ENCODE measurements around the gene TINCR.

TINCR gene

DNA sequence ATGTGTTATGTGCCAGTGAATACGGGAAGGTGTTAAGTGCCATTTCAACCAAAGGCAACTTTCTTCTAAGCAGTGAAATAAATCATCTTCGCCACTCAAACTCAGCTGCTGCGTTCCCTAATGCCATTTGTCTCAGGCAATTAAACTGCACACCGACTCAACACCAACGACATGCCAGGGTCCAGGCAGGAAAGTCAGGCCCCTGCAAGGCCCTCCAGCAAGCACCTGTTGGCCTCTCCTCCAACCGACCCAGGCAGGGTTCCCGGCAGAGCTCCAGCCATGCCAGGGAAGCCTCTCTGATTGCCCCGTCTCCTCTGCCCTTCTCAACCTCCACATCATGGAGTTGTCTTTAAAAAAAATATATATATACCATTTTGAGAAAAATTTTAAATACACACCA is 33.0 kb upstream of the TINCR start:
- no peak overlapping the region for H3K4me3 ChIP-seq (ENCODE audit: low read length)
- no peaks in the 10 kb centered on the region for H3K4me1 ChIP-seq (ENCODE audit: control insufficient read depth, low read depth, low read length)
- no peaks in the 10 kb centered on the region for H3K27me3 ChIP-seq (ENCODE audit: control insufficient read depth, insufficient read depth, low read length)
- no peaks in the 10 kb centered on the region for H3K9me3 ChIP-seq (ENCODE audit: control insufficient read depth, low read depth, low read length)
- H3K9ac ChIP-seq (ENCODE audit: low read length) = no peak overlapping the region
- H3K27ac ChIP-seq (ENCODE audit: low read length) = no peak overlapping the region
- peaks cover 87% of the 10 kb centered on the region for H3K36me3 ChIP-seq (ENCODE audit: control insufficient read depth, low read depth, low read length)

GRCh38 chr19:5595745-5596144 is 28.0 kb upstream of the TINCR start:
- Histone ChIP-seq H3K9me3 (ENCODE audit: control insufficient read depth, low read depth, low read length) (no peaks in the 10 kb centered on the region), H3K27ac (ENCODE audit: low read length) (no peak overlapping the region), H3K36me3 (ENCODE audit: control insufficient read depth, low read depth, low read length) (peaks cover 98% of the 10 kb centered on the region), H3K9ac (ENCODE audit: low read length) (no peak overlapping the region), H3K4me3 (ENCODE audit: low read length) (no peak overlapping the region), H3K27me3 (ENCODE audit: control insufficient read depth, insufficient read depth, low read length) (no peaks in the 10 kb centered on the region), H3K4me1 (ENCODE audit: control insufficient read depth, low read depth, low read length) (no peaks in the 10 kb centered on the region)

- Histone ChIP-seq H3K4me3 (ENCODE audit: low read length) (no peak overlapping the region), H3K27ac (ENCODE audit: low read length) (no peak overlapping the region), H3K9me3 (ENCODE audit: control insufficient read depth, low read depth, low read length) (no peaks in the 10 kb centered on the region), H3K27me3 (ENCODE audit: control insufficient read depth, insufficient read depth, low read length) (no peaks in the 10 kb centered on the region), H3K36me3 (ENCODE audit: control insufficient read depth, low read depth, low read length) (peaks cover 96% of the 10 kb centered on the region), H3K4me1 (ENCODE audit: control insufficient read depth, low read depth, low read length) (no peaks in the 10 kb centered on the region), H3K9ac (ENCODE audit: low read length) (no peak overlapping the region)
Measured at GRCh38 chr19:5595129-5595528, 27.4 kb upstream of the TINCR start.

GRCh38 chr19:5594521-5594950 is 26.8 kb upstream of the TINCR start:
- Histone ChIP-seq H3K9me3 (ENCODE audit: control insufficient read depth, low read depth, low read length) (no peaks in the 10 kb centered on the region), H3K9ac (ENCODE audit: low read length) (no peak overlapping the region), H3K27me3 (ENCODE audit: control insufficient read depth, insufficient read depth, low read length) (no peaks in the 10 kb centered on the region), H3K4me3 (ENCODE audit: low read length) (no peak overlapping the region), H3K36me3 (ENCODE audit: control insufficient read depth, low read depth, low read length) (peaks cover 96% of the 10 kb centered on the region), H3K4me1 (ENCODE audit: control insufficient read depth, low read depth, low read length) (no peaks in the 10 kb centered on the region), H3K27ac (ENCODE audit: low read length) (no peak overlapping the region)

DNA sequence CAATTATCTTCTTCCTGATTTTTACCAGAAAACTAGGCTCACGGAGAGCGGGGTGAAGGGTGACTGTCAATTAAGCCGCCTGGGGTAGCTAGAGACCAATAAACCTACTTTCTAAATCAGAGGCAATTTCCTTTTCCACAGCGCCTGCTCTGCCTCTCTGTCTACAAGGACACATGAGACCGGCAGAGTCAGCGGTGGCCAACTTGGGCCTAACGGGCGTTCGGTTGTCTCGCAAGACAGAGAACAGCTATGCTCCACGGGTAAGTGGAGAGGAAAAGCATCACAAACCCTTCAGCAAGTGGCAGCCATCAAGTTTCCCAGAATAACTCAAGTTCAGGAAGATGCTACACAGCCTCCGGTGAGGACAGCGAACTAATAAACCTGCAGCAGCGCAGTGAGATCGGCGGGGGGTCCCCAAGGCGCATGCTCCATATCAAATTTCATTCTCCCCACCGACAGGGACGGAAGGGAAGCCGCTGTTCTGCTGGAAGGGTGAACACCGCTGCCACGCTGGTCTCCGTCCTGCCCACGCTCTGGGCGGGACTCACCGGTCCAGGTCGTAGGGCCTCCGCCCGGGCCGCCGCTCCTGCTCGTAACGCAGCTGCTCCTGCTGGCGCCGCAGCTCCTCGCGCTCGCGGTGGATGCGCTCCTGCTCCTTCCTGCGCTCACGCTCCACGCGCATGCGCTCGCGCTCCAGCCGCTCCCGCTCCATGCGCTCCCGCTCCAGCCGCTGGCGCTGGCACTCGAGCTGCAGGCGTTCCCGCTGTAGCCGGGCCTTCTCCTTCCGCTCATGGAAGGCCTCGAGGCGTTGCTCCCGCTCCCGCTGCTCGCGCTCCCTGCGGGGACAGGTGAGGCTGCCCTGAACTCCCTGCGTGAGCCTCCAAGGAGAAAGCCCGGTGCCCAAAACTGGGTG is 25.8 kb upstream of the TINCR start:
- no peaks in the 10 kb centered on the region for H3K27me3 ChIP-seq (ENCODE audit: control insufficient read depth, insufficient read depth, low read length)
- H3K27ac ChIP-seq (ENCODE audit: low read length) = no peak overlapping the region
- H3K9me3 ChIP-seq (ENCODE audit: control insufficient read depth, low read depth, low read length) = no peaks in the 10 kb centered on the region
- no peaks in the 10 kb centered on the region for H3K4me1 ChIP-seq (ENCODE audit: control insufficient read depth, low read depth, low read length)
- H3K4me3 ChIP-seq (ENCODE audit: low read length) = no peak overlapping the region
- H3K9ac ChIP-seq (ENCODE audit: low read length) = no peak overlapping the region
- peaks cover 87% of the 10 kb centered on the region for H3K36me3 ChIP-seq (ENCODE audit: control insufficient read depth, low read depth, low read length)

DNA sequence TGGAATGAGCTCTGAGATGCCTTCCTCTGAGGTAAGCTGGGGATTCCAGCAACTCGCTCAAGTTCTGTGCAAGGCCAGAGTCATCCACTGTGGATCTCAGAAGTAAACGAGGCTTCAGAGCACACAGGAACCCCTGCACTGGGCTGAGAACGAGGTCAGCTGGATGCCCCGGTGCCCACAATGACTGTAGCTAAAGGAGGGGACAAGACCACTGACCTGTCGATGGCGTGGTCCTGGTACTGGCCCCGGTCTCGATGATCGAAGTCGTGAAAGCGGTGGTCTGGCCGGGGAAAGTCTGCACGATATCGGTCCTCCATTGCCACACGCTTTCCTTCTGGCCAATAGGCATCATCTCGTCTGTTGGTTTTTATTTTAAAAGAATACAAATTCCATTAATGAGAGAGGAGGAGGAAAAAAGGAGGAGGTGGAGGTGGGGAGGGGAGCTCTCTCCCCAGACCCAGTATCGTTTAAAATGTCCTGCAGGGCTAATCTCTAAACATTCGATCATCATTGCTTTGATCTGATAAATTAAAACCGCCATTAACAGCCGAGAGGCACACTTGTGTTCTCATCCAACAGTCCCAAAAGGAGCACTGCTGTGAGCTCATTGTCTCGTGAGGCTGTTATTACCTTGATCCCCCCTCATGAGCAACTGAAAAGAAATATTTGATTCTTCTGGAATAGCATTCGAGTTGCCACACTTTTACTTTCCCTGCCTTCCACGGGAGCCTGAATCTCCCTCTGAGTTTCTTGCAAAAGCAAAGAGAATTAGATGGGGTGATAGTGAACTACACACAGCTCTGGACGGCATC is 25.0 kb upstream of the TINCR start:
- H3K4me3 ChIP-seq (ENCODE audit: low read length) = no peak overlapping the region
- H3K9ac ChIP-seq (ENCODE audit: low read length) = no peak overlapping the region
- no peaks in the 10 kb centered on the region for H3K27me3 ChIP-seq (ENCODE audit: control insufficient read depth, insufficient read depth, low read length)
- H3K36me3 ChIP-seq (ENCODE audit: control insufficient read depth, low read depth, low read length) = peaks cover 83% of the 10 kb centered on the region
- H3K4me1 ChIP-seq (ENCODE audit: control insufficient read depth, low read depth, low read length) = no peaks in the 10 kb centered on the region
- H3K27ac ChIP-seq (ENCODE audit: low read length) = no peak overlapping the region
- H3K9me3 ChIP-seq (ENCODE audit: control insufficient read depth, low read depth, low read length) = no peaks in the 10 kb centered on the region

DNA sequence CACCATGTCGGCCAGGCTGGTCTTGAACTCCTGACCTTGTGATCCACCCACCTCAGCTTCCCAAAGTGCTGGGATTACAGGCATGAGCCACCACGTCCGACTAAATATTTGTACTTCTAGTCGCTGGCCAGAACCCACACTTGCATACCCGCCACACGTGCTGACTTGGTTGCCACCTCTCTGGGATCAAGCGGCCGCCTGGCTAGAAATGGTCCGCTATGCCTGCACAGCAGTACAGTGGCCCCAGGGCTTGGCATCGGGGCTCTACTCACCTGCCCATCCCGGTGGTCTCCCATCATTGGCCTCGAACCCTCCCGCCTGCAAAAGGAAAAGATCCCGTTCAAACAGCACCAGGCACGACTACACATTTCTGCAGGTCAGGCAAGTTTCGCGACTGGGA is 23.7 kb upstream of the TINCR start:
- peaks cover 4% of the 10 kb centered on the region for H3K4me1 ChIP-seq (ENCODE audit: control insufficient read depth, low read depth, low read length)
- H3K9me3 ChIP-seq (ENCODE audit: control insufficient read depth, low read depth, low read length) = no peaks in the 10 kb centered on the region
- no peak overlapping the region for H3K4me3 ChIP-seq (ENCODE audit: low read length)
- no peaks in the 10 kb centered on the region for H3K27me3 ChIP-seq (ENCODE audit: control insufficient read depth, insufficient read depth, low read length)
- H3K9ac ChIP-seq (ENCODE audit: low read length) = no peak overlapping the region
- H3K27ac ChIP-seq (ENCODE audit: low read length) = no peak overlapping the region
- H3K36me3 ChIP-seq (ENCODE audit: control insufficient read depth, low read depth, low read length) = peaks cover 74% of the 10 kb centered on the region

- Histone ChIP-seq H3K4me1 (ENCODE audit: control insufficient read depth, low read depth, low read length) (peaks cover 9% of the 10 kb centered on the region), H3K9me3 (ENCODE audit: control insufficient read depth, low read depth, low read length) (no peaks in the 10 kb centered on the region), H3K9ac (ENCODE audit: low read length) (no peak overlapping the region), H3K27ac (ENCODE audit: low read length) (no peak overlapping the region), H3K36me3 (ENCODE audit: control insufficient read depth, low read depth, low read length) (peaks cover 67% of the 10 kb centered on the region), H3K4me3 (ENCODE audit: low read length) (no peak overlapping the region), H3K27me3 (ENCODE audit: control insufficient read depth, insufficient read depth, low read length) (no peaks in the 10 kb centered on the region)
Measured at GRCh38 chr19:5590865-5591154, 23.1 kb upstream of the TINCR start.

- Histone ChIP-seq H3K36me3 (ENCODE audit: control insufficient read depth, low read depth, low read length) (peaks cover 62% of the 10 kb centered on the region), H3K4me3 (ENCODE audit: low read length) (no peak overlapping the region), H3K27ac (ENCODE audit: low read length) (no peak overlapping the region), H3K4me1 (ENCODE audit: control insufficient read depth, low read depth, low read length) (peaks cover 13% of the 10 kb centered on the region), H3K9me3 (ENCODE audit: control insufficient read depth, low read depth, low read length) (no peaks in the 10 kb centered on the region), H3K9ac (ENCODE audit: low read length) (no peak overlapping the region), H3K27me3 (ENCODE audit: control insufficient read depth, insufficient read depth, low read length) (no peaks in the 10 kb centered on the region)
Measured at GRCh38 chr19:5590151-5590864, 22.6 kb upstream of the TINCR start.

- Histone ChIP-seq H3K27ac (ENCODE audit: low read length) (no peak overlapping the region), H3K36me3 (ENCODE audit: control insufficient read depth, low read depth, low read length) (peaks cover 50% of the 10 kb centered on the region), H3K9ac (ENCODE audit: low read length) (no peak overlapping the region), H3K9me3 (ENCODE audit: control insufficient read depth, low read depth, low read length) (no peaks in the 10 kb centered on the region), H3K4me1 (ENCODE audit: control insufficient read depth, low read depth, low read length) (peaks cover 17% of the 10 kb centered on the region), H3K4me3 (ENCODE audit: low read length) (no peak overlapping the region), H3K27me3 (ENCODE audit: control insufficient read depth, insufficient read depth, low read length) (no peaks in the 10 kb centered on the region)
Measured at GRCh38 chr19:5588906-5589676, 21.3 kb upstream of the TINCR start.

DNA sequence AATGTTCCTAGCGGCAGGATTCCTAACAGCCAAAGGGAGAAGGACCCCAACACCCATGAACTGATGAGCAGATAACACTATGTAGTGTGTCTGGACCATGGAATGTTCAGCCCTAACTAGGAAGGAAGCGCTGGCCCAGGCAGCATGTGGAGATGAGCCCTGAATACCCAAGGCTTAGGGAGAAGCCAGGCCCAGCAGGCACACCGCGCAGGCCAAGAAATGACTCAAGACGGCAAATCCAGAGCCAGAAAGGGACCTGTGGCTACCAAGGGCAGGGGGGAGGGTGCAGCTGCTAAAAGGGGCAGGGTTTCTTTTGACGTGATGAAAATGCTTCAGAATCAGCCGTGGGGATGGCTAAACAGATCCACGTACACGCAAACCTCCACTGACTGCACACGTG is 20.7 kb upstream of the TINCR start:
- Histone ChIP-seq H3K9me3 (ENCODE audit: control insufficient read depth, low read depth, low read length) (no peaks in the 10 kb centered on the region), H3K4me1 (ENCODE audit: control insufficient read depth, low read depth, low read length) (peaks cover 17% of the 10 kb centered on the region)

More for the DNA sequence above, 20.7 kb upstream of the TINCR start:
- Histone ChIP-seq H3K9ac (ENCODE audit: low read length) (no peak overlapping the region), H3K36me3 (ENCODE audit: control insufficient read depth, low read depth, low read length) (peaks cover 43% of the 10 kb centered on the region), H3K4me3 (ENCODE audit: low read length) (no peak overlapping the region), H3K27ac (ENCODE audit: low read length) (no peak overlapping the region), H3K27me3 (ENCODE audit: control insufficient read depth, insufficient read depth, low read length) (no peaks in the 10 kb centered on the region)
